ENCODE measurements around the gene SERPINB6.

DNA sequence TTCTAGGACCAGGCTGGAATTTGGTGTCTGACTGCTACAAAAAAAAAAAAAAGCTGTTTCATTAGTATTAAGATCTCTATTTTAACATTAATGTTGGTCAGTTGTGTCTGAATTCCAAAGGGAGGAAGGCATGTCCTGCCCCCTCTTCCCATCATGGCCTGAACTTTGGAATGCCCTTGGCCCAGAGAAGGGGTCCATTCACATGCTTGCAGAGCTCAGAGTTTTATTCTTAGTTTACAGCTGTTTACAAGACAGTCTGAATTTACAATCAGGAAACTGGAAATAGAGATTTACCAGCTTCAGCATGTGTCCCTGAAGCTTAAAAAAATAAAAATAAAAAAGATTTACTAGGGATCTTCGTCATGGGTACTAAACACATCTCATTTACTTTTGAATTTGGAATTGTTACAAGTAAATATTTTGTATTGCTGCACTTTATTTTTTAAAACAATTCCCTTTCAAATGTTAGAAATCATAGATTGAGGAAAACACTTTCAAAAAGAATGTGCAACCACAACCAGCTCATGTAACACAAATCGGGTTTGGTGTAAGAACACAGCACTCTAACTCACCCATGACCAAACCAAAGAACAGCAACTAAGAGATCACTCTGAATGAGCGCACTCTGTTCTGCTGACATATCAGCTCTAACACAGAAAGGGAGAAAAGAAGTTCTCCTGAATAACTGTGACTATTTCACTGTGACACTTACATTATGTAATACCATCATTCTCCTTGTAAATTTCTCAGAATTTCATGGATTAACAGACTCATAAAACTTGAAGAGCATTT, 6.6 kb upstream of the SERPINB6 start:
- TF ChIP-seq HNF4G (IDR thresholded peaks at IDR 0.05) (no peak), JUND (IDR thresholded peaks at IDR 0.05) (no peak), GABPA (IDR thresholded peaks at IDR 0.05 in 1 of 2, conservative IDR thresholded peaks at IDR 0.05 in 1 of 2) (no peak), SP1 (IDR thresholded peaks at IDR 0.05) (no peak)
- TF ChIP-seq, protein P1, sequence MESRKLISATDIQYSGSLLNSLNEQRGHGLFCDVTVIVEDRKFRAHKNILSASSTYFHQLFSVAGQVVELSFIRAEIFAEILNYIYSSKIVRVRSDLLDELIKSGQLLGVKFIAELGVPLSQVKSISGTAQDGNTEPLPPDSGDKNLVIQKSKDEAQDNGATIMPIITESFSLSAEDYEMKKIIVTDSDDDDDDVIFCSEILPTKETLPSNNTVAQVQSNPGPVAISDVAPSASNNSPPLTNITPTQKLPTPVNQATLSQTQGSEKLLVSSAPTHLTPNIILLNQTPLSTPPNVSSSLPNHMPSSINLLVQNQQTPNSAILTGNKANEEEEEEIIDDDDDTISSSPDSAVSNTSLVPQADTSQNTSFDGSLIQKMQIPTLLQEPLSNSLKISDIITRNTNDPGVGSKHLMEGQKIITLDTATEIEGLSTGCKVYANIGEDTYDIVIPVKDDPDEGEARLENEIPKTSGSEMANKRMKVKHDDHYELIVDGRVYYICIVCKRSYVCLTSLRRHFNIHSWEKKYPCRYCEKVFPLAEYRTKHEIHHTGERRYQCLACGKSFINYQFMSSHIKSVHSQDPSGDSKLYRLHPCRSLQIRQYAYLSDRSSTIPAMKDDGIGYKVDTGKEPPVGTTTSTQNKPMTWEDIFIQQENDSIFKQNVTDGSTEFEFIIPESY (IDR thresholded peaks at IDR 0.05) = no peak
- TF ChIP-seq, protein P2, sequence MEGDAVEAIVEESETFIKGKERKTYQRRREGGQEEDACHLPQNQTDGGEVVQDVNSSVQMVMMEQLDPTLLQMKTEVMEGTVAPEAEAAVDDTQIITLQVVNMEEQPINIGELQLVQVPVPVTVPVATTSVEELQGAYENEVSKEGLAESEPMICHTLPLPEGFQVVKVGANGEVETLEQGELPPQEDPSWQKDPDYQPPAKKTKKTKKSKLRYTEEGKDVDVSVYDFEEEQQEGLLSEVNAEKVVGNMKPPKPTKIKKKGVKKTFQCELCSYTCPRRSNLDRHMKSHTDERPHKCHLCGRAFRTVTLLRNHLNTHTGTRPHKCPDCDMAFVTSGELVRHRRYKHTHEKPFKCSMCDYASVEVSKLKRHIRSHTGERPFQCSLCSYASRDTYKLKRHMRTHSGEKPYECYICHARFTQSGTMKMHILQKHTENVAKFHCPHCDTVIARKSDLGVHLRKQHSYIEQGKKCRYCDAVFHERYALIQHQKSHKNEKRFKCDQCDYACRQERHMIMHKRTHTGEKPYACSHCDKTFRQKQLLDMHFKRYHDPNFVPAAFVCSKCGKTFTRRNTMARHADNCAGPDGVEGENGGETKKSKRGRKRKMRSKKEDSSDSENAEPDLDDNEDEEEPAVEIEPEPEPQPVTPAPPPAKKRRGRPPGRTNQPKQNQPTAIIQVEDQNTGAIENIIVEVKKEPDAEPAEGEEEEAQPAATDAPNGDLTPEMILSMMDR (IDR thresholded peaks at IDR 0.05; ENCODE audit: low read depth, low read length, missing input control) = no peak
